HS-27A (cell line): Measurements from ENCODE around the gene RAI2.

Source experiments
- DNase-seq: peaks from one replicate; pipeline ENCODE4 v3.0.0-alpha.2; 2012; ENCODE audit warnings: low read depth, missing footprints

RAI2 gene

DNA sequence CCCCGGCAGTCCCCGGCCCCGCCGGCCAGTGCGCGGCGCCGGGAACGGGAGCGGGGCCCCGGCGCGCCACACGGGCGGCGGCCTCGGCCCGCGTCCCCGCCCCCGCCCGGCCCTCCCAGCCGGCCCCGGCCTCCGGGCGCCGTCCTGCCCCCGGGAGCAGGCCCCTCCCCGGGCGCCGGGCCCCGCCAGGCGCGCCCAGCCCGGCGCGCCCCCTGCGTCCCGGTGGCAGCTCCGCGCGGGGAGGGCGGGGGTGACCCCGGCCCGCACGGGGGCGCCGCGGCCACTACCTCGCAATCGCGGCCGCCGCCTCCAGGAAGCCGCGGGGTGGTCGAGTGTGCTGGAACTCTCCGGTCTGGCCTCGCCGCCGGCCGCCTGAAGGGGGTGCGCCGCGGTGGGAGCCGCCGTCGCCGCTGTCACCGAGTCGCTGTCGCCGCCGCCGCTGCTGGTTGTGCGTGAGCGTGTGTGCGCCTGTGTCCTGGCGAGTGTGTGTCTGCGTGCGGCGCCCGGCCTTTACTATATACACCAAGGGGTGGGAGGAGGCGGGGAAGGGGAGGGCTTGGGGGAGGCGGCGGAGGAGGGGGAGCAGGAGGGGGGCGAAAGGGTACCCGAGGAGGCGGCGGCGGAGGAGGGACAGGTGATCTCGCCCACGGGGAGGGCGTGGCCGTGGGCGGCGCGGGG is at the start of gene RAI2:
TSS of gene RAI2 (minus strand) at position 488 of the 678 bp plus-strand sequence. CDS start 59,288 bp downstream, outside the sequence.
- no peak for DNase-seq

DNA sequence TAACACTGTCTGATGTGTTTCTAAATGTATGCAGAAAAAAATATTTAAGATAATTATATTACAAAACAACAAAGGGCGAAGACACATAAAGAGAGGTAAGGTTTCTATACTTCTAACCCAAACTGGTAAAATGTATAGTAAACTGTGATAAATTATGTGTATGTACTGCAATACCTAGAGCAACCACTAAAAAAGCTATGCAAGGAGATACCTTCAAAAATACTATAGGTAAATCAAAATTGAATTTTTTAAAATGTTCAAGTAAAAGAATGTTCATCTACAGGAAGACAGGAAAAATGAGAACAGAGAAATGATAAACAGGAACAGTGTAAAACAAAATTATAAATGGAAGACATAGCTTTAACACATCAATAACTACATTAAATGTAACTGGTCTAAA is 27.3 kb upstream of the RAI2 start:
- no peak for DNase-seq

- DNase-seq = no peak
Observed at GRCh38 chrX:17882680-17883079, 21.6 kb upstream of the RAI2 start.

DNA sequence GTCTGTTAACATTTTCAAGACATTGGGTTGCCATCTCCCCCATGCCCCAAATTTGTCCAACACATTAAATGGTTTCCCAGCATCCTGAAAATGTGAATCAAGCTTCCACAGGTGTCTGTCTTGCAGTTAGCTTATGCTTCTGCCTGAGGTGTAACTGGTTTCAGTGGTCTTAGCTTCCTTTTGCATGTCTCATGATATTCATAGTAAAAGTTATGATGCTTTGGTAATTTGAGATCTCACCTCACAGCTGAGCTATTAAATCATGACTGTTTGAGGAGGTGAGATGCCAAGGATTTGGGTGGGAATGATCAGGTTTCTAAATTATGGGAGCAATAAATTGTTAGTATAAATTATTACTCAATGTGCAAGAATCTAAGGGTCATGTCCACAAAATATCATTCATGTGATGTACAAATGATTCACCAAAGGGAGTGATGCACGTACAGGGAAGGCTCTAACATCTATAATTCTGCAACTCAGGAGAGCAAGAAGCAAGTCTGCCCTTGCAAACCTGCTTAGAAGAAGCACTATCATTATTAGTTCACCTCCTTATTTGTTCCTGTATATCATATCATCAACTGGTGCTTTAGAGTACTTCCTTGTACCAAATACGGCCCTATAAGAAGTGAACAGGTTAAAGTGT is 17.1 kb upstream of the RAI2 start:
- DNase-seq = peak; percentile 7

DNA sequence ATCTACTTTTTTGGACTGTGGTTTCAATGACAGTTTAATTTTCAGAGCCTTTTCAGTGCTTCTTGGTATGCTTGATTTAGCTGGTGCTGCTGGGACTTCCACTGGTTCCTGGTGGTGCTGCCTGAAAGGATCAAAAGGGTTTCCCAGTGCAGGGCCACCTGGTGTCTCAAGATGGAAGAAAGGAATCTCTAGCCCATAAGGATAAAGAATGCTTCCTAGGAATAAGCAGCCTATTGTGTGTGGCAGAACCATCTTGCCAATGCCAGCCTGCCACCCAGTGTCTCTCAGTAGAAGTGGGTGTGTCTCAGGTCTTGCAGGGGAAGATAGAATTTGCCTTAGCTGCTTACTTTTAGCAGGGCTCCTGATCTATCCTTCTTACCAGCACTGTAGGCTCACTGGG is 15.0 kb upstream of the RAI2 start:
- no peak for DNase-seq

DNA sequence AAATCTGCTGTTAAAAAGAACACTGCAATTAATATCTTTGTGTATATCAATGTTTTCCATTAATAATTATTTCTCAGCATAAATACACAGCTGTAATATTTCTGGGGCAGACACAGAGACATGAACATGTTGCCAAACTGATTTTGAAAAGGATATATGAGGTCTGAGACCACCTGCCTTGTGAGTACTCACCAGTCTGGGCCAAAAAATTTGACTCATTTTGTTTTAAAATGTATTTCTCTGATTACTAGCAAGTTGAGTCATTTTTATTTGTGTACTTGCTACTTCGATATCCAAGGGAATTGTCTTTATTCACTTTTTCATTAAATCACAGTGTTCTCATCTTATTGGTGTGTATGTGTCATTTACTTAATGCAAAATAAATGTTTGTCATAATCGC is 8.5 kb upstream of the RAI2 start:
- DNase-seq = no peak

DNA sequence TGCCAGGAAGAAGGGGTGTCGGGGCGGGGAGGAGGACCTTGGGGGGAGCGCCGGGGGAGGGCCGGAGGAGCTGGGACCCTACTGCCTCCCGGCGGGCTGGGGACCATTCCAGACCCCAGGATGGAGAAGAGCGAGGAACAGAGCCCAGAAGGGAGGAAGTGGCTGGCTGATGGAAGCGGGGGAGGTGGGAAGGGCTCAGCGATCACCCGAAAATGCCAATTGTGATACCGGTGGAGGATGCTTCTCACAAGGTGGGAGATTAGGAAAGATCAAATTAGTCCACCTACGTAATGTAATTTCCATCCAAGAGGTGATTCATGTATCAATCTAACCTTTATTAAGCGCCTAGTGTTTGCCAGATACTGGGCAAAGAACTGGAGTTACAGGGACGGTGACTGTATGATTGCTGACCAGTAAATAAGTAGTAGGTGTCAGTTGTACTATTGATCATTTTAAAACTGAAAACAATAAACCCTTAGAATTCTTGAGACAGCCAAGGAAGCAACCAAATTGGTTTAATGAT is 452 bp upstream of the RAI2 start:
- no peak for DNase-seq

DNA sequence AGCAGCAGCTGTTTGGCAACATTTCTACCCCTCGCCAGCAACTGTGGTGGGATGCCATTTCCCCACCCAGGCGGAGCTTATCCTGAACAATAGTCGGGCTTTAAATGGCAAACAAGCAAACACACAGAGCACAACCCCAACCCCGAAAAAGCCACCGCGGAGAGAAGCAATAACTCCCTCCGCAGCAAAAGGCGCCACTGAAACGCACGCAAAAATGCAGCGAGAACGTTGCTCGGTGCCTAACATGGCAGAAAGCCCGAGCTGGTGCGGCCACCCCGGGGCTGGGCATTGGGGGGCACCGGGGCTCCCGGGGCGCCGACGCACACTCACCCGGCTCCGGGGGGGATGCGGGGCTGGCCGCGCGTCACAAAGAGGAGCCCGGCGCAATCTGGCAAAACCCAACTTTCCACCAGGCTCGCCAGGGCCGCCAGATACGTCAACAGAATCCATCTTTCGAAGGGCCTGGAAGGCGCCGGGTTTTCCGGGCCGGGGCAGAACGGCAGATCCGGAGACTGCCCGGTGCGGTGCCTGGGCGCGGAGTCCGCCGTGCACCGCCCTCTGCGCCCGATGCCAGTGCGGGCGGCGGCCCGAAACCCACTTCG is 818 bp downstream of the RAI2 start:
- no peak for DNase-seq

- no peak for DNase-seq
Observed at GRCh38 chrX:17859609-17860178, 1.4 kb downstream of the RAI2 start.

- no peak for DNase-seq
Observed at GRCh38 chrX:17854531-17854930, 6.6 kb downstream of the RAI2 start.

- no peak for DNase-seq
Observed at GRCh38 chrX:17854069-17854468, 7.0 kb downstream of the RAI2 start.

- no peak for DNase-seq
Observed at GRCh38 chrX:17851874-17852273, 9.2 kb downstream of the RAI2 start.

GRCh38 chrX:17848545-17849265 is 12.4 kb downstream of the RAI2 start:
- DNase-seq = no peak

DNA sequence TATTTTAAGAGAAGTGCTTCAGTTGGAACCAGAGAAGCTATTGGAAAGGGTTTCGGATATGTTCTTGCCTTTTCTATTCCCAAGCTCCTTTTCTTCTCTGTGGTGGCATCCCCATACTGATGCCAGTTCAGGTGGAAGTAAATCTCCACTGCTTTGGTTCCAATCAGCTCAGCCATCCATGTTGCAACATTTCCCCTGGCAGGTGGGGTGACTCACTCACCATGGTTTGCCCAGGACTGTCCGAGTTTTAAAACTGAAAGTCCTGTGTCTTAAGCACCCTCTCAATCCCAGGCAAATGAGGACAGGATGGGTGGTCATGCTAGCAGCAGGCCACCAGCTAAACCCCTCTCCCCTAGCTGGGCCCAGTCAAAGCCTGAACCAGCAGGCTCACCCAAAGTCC is 15.1 kb downstream of the RAI2 start:
- no peak for DNase-seq

- no peak for DNase-seq
Observed at GRCh38 chrX:17844236-17844635, 16.9 kb downstream of the RAI2 start.

DNA sequence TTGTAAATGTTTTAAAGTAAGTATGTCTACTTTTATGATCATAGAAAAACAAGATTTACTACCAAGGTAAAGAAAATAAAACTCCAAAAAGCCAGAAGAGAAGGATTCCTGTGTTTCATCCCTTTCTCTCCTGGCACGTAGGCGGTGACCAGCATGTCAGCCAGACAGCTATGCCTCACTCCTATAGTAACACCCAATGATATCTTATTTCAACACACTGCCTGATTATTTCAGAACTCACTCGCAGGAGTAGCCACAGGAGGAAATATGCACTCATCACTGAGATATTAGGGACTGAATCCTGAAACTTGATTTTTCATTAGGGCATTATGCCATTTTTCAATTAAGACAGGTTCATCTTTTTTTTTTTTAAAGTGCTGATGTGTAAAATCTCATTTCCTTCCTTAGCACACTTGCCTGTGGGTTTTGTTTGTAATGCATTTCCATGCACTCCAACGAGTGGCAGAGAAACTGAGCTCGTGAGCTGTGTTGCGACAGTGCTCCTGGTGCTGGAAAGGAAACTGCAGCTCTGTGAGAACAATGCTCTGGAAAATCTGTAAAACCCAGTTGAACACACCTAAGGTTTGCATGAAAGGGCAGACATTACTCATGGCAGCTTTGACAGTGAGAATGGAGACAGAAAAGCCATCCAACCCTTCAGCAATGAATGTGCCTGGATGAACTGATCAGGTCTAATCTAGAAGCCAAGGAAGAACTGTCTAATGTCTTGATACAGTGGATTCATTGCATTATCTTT is 18.2 kb downstream of the RAI2 start:
- DNase-seq = no peak

DNA sequence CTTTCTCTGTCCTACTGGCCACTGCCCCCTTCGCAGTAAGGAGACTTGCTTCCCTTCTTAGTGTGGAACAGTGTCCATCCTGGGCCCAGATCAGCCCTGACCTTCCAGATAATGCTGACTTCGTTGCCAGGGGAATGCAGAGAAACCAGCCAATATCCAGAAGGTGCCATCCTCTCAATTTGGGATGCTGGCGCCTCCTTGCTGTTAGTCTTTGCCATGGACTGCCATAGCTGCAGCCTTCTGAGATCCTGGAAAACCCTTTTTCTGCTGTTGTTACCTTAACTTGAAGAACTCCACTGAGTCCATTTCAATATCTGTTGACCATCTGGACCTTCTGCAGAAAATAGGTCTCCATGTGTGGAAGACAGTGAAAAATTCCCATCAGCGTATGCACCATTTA is 21.8 kb downstream of the RAI2 start:
- no peak for DNase-seq

- no peak for DNase-seq
Observed at GRCh38 chrX:17836830-17837229, 24.3 kb downstream of the RAI2 start.

DNA sequence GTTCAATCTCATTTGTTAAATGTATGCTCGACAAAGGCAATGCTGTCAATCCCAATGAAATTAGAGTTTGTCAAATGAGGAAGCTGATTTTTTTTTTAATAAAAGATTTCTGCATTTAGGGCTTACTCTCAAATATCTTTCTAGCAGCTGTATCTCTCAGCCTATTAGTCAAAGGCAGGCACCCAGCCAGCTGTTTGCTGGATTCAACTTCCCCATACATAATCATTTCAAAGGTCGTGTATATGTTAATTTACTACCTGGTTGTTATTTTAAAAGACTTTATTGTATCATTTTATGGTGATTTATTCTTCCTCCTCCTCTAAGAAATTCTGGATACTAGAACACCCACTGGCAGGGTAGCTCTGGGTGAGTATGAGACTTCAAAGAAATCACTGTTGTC is 27.1 kb downstream of the RAI2 start:
- no peak for DNase-seq

DNA sequence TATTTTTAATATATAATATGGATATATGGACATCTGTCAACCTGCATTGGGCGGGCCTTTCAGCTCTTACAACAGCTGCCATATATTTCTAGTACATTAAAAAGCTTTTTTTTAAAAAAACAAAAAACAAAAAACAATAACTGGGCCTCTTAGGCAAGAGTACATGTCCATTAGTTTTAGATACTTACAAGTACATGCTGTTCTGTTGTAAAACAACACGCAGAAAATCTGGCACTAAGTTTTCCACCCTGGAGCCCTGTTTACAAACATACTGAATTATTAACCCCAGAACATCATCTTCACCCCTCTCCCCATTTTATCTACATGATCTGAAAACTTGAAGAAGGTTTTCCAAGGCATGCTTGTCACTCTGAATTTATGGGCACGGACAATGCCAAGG is 29.8 kb downstream of the RAI2 start:
- DNase-seq = no peak

DNA sequence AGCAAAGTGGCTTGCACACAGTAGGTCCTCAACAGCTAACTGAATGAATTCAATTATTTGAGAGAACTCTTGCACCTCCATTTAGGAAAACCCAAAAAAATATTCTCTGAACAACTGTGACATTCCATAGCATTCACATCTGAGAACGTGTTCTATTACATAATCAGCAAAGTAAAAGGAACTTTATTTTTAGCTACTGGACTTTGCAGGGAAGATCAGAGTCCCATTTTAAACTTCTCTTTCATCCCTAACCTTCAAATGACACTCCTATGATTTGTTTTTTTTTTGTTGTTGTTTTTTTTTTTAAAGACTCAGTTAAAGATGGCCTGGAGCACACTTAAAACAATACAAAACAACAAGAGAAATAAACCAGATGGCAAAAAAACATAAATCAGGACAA is 30.9 kb downstream of the RAI2 start:
- no peak for DNase-seq

- DNase-seq = no peak
Observed at GRCh38 chrX:17829566-17829965, 31.5 kb downstream of the RAI2 start.
